Ramos (cell line): Measurements from ENCODE around the gene TACC2.

ENCODE experiments used
- in situ Hi-C: fragments of 300-500 bp; cut with MboI; formaldehyde crosslinking; loops from one replicate; pipeline ENCODE4 v1.14.3; 2022; ENCODE audit warnings: low sequenced_read_pairs; ENCODE audit not compliant: unreplicated experiment

TACC2 gene

DNA sequence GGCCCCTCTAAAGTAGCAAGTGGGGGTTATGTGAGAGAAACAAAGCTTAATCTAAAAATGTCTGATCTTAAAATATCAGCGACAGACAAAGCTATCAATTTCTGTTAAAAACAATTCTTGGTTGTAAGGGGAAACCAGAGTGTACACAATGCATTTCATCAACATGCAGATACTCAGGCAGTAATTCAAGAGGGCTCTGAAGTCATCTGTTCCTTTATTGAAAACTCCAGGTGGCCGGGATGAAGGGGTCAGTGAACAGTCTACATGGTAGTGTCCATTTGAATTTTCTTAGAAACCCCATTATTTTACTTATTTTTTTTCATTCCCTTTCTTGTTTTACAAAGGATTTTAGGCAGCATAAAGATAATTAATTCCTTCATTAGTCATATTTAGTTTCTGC is 245.5 kb downstream of the TACC2 start:
- in situ Hi-C loops, result no loop called here

DNA sequence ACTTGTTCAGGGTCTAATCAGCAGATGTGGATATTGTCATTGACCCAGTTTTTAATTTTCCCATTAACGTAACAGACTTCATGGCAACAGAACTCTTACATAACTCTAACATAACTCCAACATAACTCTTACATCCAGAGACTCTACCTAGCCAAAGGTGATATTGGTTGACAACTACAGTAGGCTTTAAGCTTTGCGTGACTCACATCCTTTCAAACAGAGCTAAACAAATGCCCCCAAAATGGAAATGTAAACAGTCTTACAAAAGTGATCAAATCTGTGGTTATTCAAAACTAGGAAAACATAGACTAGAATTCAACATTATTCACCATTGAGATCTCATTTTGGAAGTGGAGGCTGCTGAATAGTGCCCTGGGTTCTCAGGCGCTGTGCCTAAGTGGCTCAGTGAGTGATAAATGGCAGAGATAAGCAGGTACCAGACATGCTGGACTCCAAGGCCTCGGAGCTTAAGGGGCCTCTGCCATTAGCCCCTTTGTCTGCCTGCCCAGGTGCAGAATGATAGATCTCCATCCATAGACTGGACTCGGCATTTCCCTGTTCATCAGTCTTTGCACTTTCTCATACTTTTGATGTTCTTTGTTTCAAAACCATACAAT is 247.8 kb downstream of the TACC2 start:
- in situ Hi-C loops, result no loop called here

DNA sequence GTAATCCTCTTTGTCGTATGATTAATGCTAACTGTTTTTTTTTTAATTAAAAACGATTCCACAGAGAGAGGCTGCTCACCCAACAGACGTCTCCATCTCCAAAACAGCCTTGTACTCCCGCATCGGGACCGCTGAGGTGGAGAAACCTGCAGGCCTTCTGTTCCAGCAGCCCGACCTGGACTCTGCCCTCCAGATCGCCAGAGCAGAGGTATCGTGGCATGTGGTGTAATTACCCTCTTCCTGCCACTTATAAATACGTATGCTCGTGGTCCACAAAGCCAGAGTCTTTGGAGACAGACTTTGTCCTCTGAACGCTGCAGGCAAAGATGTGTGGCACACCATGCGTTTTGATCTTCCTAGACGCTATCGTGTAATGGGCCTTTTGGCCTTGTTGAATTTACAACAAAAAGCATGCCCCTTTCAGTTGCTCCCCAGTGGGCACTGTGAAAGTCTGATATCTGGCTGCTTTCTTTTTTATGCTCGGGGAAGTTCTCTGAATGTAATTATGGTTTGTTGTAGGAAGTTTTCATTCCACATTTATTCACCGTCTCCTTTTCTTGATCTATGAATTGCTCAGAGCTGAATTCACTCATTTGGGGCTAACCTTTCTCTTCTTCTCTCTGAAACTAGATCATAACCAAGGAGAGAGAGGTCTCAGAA is 248.5 kb downstream of the TACC2 start:
- in situ Hi-C loops, result no loop called here

DNA sequence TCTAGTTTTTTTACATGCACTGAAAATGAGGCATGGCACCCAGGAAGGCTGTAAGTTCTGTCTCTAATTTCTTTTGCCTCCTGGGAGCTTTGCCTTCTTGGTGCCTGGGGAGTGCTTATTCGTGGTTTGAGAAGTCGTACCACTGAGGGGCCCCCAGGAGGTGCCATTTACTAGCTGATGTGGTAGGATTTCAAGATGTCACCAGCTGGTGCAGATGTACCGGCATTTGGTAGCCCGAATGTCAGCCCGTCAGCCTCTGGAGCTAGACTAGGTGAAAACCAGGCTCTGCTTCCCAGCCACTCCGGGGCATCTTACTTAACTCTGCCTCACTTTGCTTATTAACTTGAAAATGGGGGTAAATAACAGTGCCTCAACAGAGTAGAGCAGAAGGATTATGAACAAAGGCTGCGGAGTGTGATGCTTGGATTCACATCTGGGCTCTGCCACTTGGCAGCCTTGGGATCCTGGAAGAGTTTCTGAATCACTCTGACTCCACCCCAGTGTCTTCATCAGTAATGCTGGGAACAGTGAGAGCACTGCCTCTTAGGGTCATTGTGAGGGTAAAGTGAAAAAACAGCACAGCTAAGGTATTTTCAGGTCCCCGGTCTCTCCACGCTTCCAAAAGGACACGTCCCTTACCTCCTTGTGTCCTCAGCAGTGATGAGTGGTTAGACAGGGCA is 250.8 kb downstream of the TACC2 start:
- in situ Hi-C loops, result no loop called here

DNA sequence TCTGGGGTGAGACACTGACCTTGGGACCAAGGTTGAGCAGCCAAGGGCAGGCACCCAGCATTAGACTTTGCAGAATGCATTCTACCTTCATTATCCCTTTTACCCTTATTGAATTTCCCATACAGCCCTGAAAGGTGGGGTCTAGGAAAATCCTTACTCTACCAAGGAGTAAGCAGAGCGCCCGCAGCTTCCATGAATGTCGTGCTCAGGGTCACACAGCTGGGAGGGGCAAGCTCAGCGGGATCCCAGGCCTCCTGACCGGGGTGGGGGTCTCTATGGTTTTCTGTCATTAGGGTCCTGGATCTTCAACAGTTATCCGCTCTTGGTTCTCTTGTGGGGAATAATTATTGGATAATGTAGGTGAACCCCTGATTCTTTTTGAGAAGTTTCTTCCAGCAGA is 251.4 kb downstream of the TACC2 start:
- in situ Hi-C loops, result no loop called here

DNA sequence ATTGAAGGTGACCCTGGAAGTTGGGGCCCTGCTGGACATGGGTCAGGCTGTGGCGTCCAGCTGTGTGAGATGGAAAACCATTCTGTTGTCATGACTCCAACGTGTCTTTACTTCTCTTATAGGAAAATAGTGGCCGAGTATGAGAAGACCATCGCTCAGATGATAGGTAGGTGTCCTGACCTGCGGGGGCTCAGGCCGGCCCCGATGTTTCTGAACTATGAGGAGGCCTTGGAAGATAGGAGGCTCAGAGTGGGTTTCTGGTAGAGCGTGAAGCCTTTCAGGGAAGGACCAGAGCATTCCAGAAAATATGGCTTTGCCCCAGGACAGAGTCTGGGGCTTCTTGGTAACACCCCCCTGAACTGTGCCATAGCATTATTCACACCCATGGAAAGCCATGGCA is 252.9 kb downstream of the TACC2 start:
- in situ Hi-C loops, result no loop called here

DNA sequence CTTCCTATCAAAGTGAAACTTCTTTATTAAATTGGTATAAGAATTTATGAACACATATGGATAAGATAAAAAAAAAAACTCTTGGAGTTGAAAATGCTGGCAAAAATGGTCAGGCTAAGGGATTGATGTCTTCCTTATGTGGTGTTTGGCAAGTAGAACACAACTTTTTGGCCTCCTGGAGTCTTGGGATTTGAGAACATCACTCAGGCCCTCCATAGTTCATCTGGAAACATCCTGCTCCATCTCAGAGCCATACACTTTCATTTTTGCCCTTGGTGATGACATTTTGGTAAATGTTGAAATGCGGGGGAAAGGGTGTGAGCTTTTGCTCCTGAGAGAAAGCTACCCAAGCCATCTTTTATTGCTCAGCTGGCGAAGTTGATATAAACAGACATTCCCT is 254.6 kb downstream of the TACC2 start:
- in situ Hi-C loops, result no loop called here

DNA sequence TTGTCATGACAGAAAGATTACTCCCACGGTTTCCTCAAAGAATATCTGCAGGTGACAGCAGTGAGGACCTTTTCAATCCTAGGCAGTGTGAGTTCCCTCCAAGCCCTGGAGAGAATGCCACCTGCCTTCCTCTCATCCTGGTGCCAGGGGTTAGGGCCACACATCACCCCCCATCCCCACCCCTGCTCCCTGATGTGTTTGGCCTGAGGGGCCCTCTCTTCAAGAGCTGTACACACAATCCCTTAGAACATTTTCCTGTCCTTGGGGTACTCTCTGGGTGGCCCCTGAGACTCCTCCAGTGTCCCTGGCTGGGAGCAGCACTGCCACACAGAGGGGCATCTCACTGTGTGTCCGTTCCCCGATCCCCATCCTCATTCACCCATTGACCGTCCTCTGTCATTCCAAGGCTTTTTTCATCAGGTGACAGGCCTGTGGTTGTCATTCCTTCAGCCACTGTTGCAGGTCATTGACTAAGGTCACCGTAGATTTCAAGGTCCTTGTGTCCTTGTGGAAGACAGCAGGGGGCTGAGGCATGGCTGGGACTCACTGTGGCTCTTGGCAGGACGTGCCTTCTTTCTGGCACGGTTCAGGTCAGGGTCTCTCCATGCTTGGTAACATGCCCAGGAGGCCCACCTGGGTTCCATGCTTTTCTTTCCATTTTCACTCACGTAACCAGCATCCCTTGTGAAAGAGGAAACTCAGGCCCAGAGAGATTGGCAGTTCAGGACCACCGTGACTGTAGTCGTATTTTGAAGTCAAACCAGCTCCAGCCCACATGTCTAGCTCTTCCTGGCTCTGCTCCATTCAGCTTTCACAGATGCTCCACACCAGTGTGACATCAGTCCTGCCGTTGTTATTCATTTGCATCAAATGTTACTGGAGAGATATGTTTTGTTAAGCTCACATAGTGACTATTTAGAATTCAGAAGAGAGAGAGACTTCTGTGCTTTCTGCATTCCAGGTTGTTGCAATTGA is 255.3 kb downstream of the TACC2 start:
- in situ Hi-C loops, result no loop called here

DNA sequence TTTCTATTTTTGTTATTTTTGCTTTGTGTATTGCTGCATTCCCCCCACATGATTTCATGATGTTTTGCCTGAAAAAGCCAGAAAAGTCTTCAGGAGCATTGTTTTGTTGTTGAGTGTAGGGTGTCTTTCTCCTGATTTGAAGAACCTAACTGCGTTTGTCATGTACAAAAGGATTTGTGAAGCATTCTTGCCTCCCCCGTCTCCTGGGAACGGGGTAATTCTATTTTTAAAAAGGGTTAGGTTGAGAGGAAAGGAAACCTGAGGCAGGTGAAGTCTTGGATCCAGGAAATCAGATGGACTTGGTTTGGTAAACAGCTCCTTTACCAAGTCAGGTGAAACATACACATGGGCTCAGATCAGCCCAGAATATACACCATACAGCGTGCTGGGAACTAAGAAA is 256.2 kb downstream of the TACC2 start:
- in situ Hi-C loops, result no loop called here

DNA sequence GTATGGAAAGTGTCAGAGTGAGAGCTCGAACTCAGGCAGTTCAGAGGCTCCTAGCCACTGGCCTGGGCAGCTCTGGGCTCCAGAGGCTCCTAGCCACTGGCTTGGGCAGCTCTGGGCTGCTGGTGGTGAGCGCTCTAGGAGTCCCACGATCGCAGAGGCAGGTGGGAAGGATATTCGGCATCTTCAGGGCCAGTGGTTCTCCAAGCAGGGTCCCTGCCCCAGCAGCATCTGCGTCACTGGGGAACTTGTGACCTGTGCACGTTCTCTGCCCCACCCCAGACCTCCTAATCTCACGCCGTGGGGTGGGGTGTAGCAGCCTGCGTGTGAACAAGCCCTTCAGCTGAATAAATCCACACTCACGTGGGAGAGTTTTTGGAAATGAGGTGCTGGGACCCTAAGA is 256.9 kb downstream of the TACC2 start:
- in situ Hi-C loops, result no loop called here

DNA sequence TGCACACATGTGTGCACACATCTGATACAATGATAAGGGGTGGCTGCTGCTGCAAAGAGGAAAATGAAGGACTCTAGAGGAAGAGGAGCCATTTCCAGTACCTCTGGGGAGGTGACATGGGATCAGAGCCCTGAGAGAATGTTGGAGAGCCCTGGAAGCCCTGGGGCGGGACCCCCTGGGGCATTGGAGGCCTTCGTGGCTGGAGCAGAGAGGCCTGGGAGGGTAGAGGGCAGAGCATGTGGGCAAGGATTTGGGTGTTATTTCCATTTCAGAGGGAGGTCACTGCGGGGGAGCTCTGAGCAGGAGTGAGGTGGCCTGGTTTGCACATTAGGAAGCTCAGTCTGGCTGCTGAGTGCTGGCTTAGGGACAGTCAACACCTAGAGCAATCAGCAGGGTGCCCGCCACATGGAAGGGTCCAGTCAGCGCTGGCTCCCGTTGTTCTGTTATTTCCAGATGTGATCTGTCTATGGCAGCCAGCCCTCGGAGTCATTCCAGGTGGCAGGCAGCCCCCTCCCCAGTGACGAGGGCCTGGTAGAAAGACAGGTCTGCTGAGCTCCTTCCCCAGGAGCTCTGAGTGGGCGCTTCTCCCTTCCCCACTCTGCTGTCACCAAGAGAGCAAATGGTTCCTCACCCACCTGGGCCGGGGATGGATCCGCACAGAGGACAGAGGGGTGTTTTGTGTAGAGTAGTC is 258.0 kb downstream of the TACC2 start:
- in situ Hi-C loops, result no loop called here

DNA sequence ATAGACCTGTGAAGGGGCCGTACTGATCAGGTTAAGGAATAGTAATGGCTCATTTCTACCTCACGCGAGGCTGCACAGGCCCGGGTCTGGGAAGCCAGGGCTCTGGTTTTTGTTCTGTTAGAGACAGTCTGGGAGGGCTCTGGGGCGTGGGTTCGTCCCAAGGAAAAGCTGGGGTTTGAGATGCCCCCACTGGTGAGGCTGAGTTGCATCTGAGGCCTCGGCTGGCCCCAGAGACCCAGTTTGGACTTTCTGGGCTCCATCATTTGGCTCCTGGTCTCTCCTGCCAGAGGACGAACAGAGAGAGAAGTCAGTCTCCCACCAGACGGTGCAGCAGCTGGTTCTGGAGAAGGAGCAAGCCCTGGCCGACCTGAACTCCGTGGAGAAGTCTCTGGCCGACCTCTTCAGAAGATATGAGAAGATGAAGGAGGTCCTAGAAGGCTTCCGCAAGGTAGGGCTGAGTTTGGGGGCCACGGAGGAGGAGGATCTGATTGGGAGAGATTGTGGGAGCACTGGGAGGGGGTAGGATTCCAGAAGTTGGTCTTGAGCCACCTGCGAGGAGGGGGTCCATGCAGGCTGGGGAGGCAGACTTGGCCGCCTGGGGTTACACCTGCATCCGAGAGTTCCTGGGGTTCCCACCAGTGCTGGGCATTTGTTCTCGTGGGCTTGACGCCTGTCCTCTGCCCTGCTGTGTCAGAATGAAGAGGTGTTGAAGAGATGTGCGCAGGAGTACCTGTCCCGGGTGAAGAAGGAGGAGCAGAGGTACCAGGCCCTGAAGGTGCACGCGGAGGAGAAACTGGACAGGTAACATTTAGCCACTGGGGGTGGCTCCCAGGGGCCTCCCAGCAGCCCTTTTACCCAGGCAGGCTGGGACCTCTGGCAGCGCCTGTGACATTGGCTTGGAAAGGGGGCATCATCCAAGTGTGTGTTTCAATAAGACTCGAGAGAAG is 259.7 kb downstream of the TACC2 start:
- in situ Hi-C loops, result no loop called here

DNA sequence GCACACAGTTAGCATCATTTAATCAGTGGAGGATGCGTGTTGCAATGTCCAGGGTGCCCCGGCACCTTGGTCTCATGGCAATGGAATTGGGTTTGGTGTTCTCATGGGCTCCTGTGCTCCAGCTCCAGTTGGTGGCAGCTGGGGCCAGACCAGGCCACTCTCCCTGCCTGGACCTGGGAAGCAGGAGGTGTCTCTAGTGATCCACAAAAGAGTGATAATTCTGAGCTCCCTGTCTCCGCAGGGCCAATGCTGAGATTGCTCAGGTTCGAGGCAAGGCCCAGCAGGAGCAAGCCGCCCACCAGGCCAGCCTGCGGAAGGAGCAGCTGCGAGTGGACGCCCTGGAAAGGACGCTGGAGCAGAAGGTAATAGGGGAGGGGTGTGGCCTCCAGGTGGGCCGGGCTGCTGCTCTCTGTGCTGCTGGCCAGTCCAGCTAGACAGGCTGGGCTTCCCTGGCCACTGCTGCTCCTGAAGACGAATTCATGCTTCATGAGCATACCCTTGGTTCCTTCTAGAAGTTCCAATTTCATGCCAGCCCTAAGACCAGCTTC is 260.4 kb downstream of the TACC2 start:
- in situ Hi-C loops, result no loop called here

DNA sequence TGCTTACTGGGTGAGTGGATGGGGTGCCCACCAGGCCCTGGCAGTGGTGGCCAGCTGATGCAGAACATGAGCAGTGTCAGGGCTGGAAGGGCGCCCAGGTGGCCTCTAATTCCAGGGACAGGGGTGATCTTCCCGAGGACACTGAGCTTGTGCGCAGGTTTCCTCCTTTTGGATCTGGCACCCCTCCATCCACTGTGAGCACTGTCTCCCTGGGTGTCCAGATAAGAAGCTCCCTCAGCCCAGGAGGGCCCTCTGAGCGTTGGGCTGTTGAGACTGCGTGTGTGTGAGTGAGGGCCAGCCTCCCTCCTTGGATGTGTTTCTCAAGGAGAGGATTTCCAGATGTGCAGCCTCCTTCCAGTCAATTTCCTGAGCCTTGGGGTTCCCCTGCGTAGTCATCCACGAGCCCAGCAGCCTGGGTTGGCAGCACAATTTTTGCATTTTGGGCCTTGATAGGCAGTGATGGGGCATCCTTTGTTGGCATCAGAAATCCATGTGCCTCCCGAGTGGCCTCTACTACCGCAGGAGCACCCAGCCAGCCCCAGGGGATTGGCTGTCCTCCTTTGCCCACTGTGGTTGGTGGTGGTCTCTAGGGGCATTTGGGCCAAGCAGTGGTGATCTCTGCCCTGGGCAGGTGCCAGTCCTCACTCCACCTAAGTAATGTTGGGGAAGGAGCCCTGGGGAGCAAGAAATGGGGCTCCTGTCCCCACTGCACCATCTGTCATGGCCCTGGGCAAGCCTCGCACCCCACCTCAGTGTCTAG is 261.2 kb downstream of the TACC2 start:
- in situ Hi-C loops, result no loop called here

DNA sequence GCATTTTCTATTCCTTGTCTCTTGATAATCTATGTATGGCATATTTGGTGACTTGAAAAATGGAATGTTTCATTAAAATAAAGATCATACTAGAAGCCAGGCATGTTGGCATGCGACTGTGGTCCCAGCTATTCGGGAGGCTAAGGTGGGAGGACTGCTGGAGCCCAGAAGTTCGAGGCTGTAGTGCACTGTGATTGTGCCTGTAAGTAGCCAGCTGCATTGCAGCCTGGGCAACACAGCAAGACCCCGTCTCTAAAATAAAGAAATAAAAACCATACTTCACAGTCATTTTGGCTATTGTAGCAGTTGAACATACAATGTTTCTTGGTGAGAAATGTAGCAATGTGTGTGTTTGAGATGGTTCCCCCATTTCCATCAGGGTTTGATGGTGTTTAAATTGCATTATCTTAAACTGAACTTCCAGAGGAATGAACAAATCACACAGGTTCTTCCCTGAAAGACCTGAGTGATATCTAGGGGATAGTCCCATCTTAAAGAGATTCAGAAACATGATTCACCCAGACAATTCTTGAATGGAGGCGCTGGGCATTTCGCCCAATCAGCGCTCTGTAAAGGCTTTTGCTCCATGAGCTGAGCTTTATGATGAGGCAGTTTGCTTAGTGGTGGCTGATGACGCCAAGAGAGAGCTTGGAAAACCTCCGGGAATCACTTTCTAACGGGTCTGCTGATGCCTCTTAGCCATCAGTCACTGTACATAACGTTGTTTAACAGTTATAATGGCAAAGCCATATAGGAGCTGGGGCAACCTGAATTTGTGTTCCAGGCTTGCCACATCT is 262.7 kb downstream of the TACC2 start:
- in situ Hi-C loops, result no loop called here

DNA sequence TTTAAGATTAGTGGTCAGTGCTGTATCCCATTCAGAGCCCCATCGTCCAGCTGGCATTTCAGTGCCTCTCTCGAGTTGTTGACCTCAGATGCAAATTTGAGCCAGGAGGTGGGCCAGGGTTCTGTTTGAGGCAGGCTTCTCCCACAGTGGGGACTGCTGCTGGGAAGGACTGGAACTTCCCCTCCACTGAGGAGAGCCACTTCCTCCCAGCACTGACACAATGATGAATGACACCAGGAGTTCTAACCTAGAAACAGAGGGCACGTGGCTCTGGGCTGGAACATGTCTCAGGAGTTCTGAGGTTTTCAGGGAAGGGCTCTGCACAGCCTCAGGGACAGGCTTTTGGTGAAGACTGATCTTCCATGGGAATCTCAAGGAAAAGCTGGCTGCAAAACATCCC is 263.8 kb downstream of the TACC2 start:
- in situ Hi-C loops, result no loop called here

DNA sequence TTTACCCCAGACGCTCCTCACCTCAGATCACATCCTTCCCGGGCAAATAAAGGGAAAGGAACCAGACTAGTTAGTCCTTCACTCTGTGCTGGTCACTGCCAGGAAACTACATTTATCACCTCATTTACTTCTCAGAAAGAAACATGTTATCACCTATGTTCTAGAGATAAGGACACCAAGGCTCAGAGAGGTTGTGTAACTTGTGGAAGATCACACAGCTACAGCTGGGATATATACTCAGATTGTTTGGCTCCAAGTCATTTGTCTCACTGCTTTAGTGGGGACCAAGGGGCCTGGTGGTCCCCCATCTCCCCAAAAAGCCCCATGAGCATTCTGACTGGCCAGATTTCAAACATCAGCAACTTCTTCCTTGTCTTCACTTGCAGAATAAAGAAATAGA is 264.6 kb downstream of the TACC2 start:
- in situ Hi-C loops, result no loop called here
